Body of pancreas (tissue), 4 donors: ENCODE data around the gene AURKA. TPM values are rescaled to one million over a fixed set of nuclear protein-coding genes. Genes with fewer than 3 reads are reported as not detected.

Experiments
- ATAC-seq: fragments of 150-250 bp; one replicate; pipeline ENCODE4 v1.9.1; 2016
- DNase-seq, 4 donors: peaks; one replicate each; pipeline ENCODE4 v3.0.0-alpha.2; 2019
- H3K27ac ChIP-seq, 4 donors: fragments of 200-600 bp; sonication (generic); 1 replicate in 3 of 4; 2 replicates in 1 of 4; pipeline versions ENCODE4 v1.5.1 to v1.6.1; 2016 to 2019; ENCODE audit warnings: mild to moderate bottlenecking in 1 of 4, mixed read lengths in 1 of 4, moderate library complexity in 1 of 4
- H3K27me3 ChIP-seq, 2 donors: fragments of 200-600 bp; sonication (generic); one replicate each; pipeline ENCODE4 v1.6.0; 2016; ENCODE audit warnings: mild to moderate bottlenecking in 1 of 2
- H3K36me3 ChIP-seq, 2 donors: fragments of 200-600 bp; sonication (generic); replicated peaks in 1 of 2; 2 replicates each; pipeline ENCODE4 v1.5.1; 2016; ENCODE audit warnings: low read depth in 2 of 2; ENCODE audit not compliant: insufficient read depth in 1 of 2
- H3K4me1 ChIP-seq: fragments of 200-600 bp; sonication (generic); one replicate; pipeline ENCODE4 v1.6.0; 2016
- H3K4me3 ChIP-seq, 2 donors: fragments of 200-600 bp; sonication (generic); 1 replicate in 1 of 2; 2 replicates in 1 of 2; pipeline ENCODE4 v1.5.1; 2016 to 2019
- H3K9me3 ChIP-seq, 3 donors: fragments of 200-600 bp; sonication (generic); 1 replicate in 2 of 3; 2 replicates in 1 of 3; pipeline ENCODE4 v1.5.1; 2016
- CTCF ChIP-seq, 7 experiments: fragments of 450-650 bp in 4 of 7; fragments of 200-600 bp in 3 of 7; sonication (generic) in 3 of 7; IDR thresholded peaks; one replicate each; pipeline ENCODE4 v1.5.1; 2016 to 2019; ENCODE audit warnings: antibody characterized with exemption in 7 of 7
- POLR2A ChIP-seq, 3 donors: fragments of 450-650 bp; IDR thresholded peaks; one replicate each; pipeline ENCODE4 v1.6.1; 2016; ENCODE audit warnings: antibody characterized with exemption in 3 of 3, mild to moderate bottlenecking in 2 of 3
- WGBS, 2 donors: methylation state at CpG; one replicate each; pipeline ENCODE4 v1.1.5; 2017; 5-methylcytosine and 5-hydroxymethylcytosine counted together
- intact Hi-C: fragments of 100-400 bp; cut with DNase I; formaldehyde crosslinking; loops from one replicate; pipeline ENCODE4 v1.15.1; 2023
- total RNA-seq, 2 donors: library from RNA; depleted of rRNA; stranded (reverse); fragments of >200 nt; gene quantifications; one replicate each; pipeline ENCODE4 v1.1.0, GENCODE V29; 2016

The AURKA gene
- total RNA-seq, 2 donors from 2014 or later = 0.66 to 1.0 TPM

- H3K4me1 ChIP-seq = no peaks in the 10 kb centered on the region
- no peaks in the 10 kb centered on the region for H3K36me3 ChIP-seq
- ATAC-seq = no peak
- no peaks in the 10 kb centered on the region for H3K27me3 ChIP-seq
- H3K27ac ChIP-seq = no peak overlapping the region
- intact Hi-C loops = no loop called here
- no peaks in the 10 kb centered on the region for H3K9me3 ChIP-seq
- WGBS, 2 donors = 72 to 80% methylated on average over 6 to 20 of the region's 20 CpGs
- no peak overlapping the region for H3K4me3 ChIP-seq
- no peak for TF ChIP-seq CTCF (IDR thresholded peaks at IDR 0.05)
- no peak for TF ChIP-seq POLR2A (IDR thresholded peaks at IDR 0.05)
- DNase-seq = no peak
Measured at GRCh38 chr20:56437196-56437960, 45.4 kb upstream of the AURKA start.

GRCh38 chr20:56433880-56434255, 41.9 kb upstream of the AURKA start:
- H3K4me1 ChIP-seq = no peaks in the 10 kb centered on the region
- no peak for DNase-seq
- H3K36me3 ChIP-seq = no peaks in the 10 kb centered on the region
- no peaks in the 10 kb centered on the region for H3K9me3 ChIP-seq
- no peaks in the 10 kb centered on the region for H3K27me3 ChIP-seq
- TF ChIP-seq POLR2A (IDR thresholded peaks at IDR 0.05) (no peak), CTCF (IDR thresholded peaks at IDR 0.05) (no peak)
- ATAC-seq = no peak
- intact Hi-C loops = no loop called here
- no peak overlapping the region for H3K4me3 ChIP-seq
- WGBS, 2 donors = 56 to 58% methylated on average over 6 of the region's 6 CpGs
- H3K27ac ChIP-seq = no peak overlapping the region

- H3K4me3 ChIP-seq = no peak overlapping the region
- no peaks in the 10 kb centered on the region for H3K27me3 ChIP-seq
- intact Hi-C loops = no loop called here
- H3K27ac ChIP-seq = no peak overlapping the region
- H3K36me3 ChIP-seq = no peaks in the 10 kb centered on the region
- TF ChIP-seq POLR2A (IDR thresholded peaks at IDR 0.05) (no peak), CTCF (IDR thresholded peaks at IDR 0.05) (no peak)
- DNase-seq = no peak
- WGBS, 2 donors = 33 to 48% methylated on average over 3 of the region's 3 CpGs
- ATAC-seq = no peak
- no peaks in the 10 kb centered on the region for H3K9me3 ChIP-seq
- H3K4me1 ChIP-seq = no peaks in the 10 kb centered on the region
Measured at GRCh38 chr20:56433221-56433879, 41.3 kb upstream of the AURKA start.

- no peak for ATAC-seq
Measured at GRCh38 chr20:56431471-56431870, 39.5 kb upstream of the AURKA start.

More at GRCh38 chr20:56431471-56431870, 39.5 kb upstream of the AURKA start:
- TF ChIP-seq CTCF (IDR thresholded peaks at IDR 0.05) = no peak
- H3K9me3 ChIP-seq = no peaks in the 10 kb centered on the region
- H3K4me1 ChIP-seq = no peaks in the 10 kb centered on the region
- no peak overlapping the region for H3K27ac ChIP-seq
- no peak overlapping the region for H3K4me3 ChIP-seq
- DNase-seq = no peak
- H3K36me3 ChIP-seq = no peaks in the 10 kb centered on the region
- no peaks in the 10 kb centered on the region for H3K27me3 ChIP-seq
- WGBS, 2 donors = 71 to 73% methylated on average over 3 of the region's 3 CpGs
- intact Hi-C loops = no loop called here
